ENCODE measurements around the gene SCAP.

Gene SCAP

GRCh38 chr3:47366833-47367232 lies 108.9 kb downstream of the SCAP start:
- DNase-seq (ENCODE audit: low read depth): no peak
- no peak overlapping the region for H3K4me3 ChIP-seq (ENCODE audit: control insufficient read depth, low read depth, low read length)
- TF ChIP-seq, protein P1, sequence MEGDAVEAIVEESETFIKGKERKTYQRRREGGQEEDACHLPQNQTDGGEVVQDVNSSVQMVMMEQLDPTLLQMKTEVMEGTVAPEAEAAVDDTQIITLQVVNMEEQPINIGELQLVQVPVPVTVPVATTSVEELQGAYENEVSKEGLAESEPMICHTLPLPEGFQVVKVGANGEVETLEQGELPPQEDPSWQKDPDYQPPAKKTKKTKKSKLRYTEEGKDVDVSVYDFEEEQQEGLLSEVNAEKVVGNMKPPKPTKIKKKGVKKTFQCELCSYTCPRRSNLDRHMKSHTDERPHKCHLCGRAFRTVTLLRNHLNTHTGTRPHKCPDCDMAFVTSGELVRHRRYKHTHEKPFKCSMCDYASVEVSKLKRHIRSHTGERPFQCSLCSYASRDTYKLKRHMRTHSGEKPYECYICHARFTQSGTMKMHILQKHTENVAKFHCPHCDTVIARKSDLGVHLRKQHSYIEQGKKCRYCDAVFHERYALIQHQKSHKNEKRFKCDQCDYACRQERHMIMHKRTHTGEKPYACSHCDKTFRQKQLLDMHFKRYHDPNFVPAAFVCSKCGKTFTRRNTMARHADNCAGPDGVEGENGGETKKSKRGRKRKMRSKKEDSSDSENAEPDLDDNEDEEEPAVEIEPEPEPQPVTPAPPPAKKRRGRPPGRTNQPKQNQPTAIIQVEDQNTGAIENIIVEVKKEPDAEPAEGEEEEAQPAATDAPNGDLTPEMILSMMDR (IDR thresholded peaks at IDR 0.05; ENCODE audit: control insufficient read depth, insufficient read depth, low read depth, low read length, missing control alignments): no peak

GRCh38 chr3:47365213-47366153 lies 110.3 kb downstream of the SCAP start:
- TF ChIP-seq, protein P1 (IDR thresholded peaks at IDR 0.05; ENCODE audit: control insufficient read depth, insufficient read depth, low read depth, low read length, missing control alignments): no peak
- DNase-seq (ENCODE audit: low read depth): peak; percentile 32
- no peak overlapping the region for H3K4me3 ChIP-seq (ENCODE audit: control insufficient read depth, low read depth, low read length)
